Right atrium auricular region (tissue), 2 donors: ENCODE results near the gene ENTHD1. TPM values are rescaled to one million over a fixed set of nuclear protein-coding genes. Genes with fewer than 3 reads are reported as not detected.

Source experiments
- DNase-seq: peaks from one replicate; pipeline ENCODE4 v3.0.0-alpha.2; 2019; ENCODE audit warnings: low spot score
- H3K27ac ChIP-seq, 2 donors: fragments of 200-600 bp; sonication (generic); 1 replicate in 1 of 2; 2 replicates in 1 of 2; pipeline ENCODE4 v1.5.1; 2016 to 2019
- H3K27me3 ChIP-seq, 2 donors: fragments of 200-600 bp; sonication (generic); one replicate each; pipeline versions ENCODE4 v1.5.1 to v1.6.0; 2017 to 2019
- H3K36me3 ChIP-seq: fragments of 200-600 bp; sonication (generic); one replicate; pipeline ENCODE4 v1.5.1; 2016
- H3K4me1 ChIP-seq, 2 donors: fragments of 200-600 bp; sonication (generic); one replicate each; pipeline versions ENCODE4 v1.5.1 to v1.6.0; 2017 to 2019
- H3K4me3 ChIP-seq, 2 donors: fragments of 200-600 bp; sonication (generic); 1 replicate in 1 of 2; 2 replicates in 1 of 2; pipeline ENCODE4 v1.5.1; 2017 to 2019; ENCODE audit warnings: mild to moderate bottlenecking in 1 of 2, moderate library complexity in 1 of 2
- H3K9me3 ChIP-seq, 2 donors: fragments of 200-600 bp; sonication (generic); one replicate each; pipeline ENCODE4 v1.5.1; 2019
- total RNA-seq, 2 donors: library from RNA; depleted of rRNA; stranded (reverse); fragments of >200 nt; gene quantifications; one replicate each; pipeline ENCODE4 v1.1.0, GENCODE V29; 2016
- TF ChIP-seq, protein P1 (sequence below), 2 donors: fragments of 200-600 bp; sonication (generic); IDR thresholded peaks; one replicate each; pipeline ENCODE4 v1.5.1; 2019; ENCODE audit warnings: antibody characterized with exemption in 2 of 2

The ENTHD1 gene
- total RNA-seq, 2 donors from 2014 or later, result not detected

DNA sequence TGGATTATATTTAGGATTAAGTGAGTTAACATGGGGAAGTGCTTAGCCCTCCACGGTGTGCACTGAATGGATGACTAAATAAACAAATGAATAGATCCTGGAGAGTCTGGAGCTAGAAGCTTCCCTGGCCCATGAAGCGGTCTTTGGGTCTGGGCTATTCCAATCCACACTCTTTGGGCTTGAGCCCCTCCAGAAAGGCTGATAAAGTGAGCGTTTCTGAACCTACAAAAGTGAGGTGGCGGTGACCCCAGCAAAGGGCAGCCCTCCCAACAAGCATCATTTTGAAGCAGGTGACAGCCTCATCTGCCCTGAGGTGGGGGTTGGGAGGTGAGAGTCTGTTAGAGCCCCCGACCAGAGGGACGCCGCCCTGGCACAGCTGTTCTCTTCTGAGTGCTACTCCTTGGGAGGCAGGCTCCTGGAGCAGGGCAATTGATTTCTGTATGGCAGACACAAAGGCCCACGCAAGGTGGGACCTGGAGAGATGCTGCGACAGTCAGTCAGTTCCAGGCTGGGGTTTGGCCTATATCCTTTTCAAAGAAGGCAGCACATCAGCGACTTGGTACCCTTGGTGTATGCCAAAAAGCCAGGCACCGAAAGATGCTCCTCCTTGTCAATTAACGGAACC, 165.2 kb downstream of the ENTHD1 start:
- DNase-seq, result no peak
- TF ChIP-seq, protein P1, sequence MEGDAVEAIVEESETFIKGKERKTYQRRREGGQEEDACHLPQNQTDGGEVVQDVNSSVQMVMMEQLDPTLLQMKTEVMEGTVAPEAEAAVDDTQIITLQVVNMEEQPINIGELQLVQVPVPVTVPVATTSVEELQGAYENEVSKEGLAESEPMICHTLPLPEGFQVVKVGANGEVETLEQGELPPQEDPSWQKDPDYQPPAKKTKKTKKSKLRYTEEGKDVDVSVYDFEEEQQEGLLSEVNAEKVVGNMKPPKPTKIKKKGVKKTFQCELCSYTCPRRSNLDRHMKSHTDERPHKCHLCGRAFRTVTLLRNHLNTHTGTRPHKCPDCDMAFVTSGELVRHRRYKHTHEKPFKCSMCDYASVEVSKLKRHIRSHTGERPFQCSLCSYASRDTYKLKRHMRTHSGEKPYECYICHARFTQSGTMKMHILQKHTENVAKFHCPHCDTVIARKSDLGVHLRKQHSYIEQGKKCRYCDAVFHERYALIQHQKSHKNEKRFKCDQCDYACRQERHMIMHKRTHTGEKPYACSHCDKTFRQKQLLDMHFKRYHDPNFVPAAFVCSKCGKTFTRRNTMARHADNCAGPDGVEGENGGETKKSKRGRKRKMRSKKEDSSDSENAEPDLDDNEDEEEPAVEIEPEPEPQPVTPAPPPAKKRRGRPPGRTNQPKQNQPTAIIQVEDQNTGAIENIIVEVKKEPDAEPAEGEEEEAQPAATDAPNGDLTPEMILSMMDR (IDR thresholded peaks at IDR 0.05), result no peak
- H3K27me3 ChIP-seq, result peaks cover 0 to 4% of the 10 kb centered on the region in 2 donors

DNA sequence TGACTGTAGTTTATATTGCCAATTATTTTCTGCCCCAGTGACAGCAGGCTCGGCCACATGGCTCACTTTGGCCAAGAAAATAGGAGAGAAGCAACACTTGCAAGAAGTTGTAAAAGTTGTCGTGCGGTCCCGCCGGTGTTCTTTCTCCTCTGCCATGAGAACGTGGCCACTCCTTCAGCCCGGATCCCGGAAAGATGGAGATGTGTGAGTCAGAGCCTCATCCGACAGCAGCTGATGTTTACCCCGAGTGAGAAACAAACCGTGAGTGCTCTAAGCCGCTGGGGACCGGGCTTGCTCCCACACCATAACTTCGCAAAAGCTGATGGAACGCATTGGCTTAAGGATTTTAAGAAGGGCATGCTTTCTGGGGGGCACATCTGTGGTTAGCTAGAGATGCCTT, 166.0 kb downstream of the ENTHD1 start:
- Histone ChIP-seq H3K27me3 (peaks cover 0 to 4% of the 10 kb centered on the region in 2 donors), H3K9me3 (no peaks in the 10 kb centered on the region), H3K27ac (no peak overlapping the region), H3K4me3 (no peak overlapping the region), H3K36me3 (no peaks in the 10 kb centered on the region), H3K4me1 (no peaks in the 10 kb centered on the region)
- no peak for DNase-seq
- TF ChIP-seq, protein P1 (IDR thresholded peaks at IDR 0.05), result no peak

More for the DNA sequence above, 165.2 kb downstream of the ENTHD1 start:
- no peaks in the 10 kb centered on the region for H3K4me1 ChIP-seq
- no peaks in the 10 kb centered on the region for H3K9me3 ChIP-seq
- no peak overlapping the region for H3K27ac ChIP-seq
- H3K4me3 ChIP-seq, result no peak overlapping the region
- no peaks in the 10 kb centered on the region for H3K36me3 ChIP-seq

DNA sequence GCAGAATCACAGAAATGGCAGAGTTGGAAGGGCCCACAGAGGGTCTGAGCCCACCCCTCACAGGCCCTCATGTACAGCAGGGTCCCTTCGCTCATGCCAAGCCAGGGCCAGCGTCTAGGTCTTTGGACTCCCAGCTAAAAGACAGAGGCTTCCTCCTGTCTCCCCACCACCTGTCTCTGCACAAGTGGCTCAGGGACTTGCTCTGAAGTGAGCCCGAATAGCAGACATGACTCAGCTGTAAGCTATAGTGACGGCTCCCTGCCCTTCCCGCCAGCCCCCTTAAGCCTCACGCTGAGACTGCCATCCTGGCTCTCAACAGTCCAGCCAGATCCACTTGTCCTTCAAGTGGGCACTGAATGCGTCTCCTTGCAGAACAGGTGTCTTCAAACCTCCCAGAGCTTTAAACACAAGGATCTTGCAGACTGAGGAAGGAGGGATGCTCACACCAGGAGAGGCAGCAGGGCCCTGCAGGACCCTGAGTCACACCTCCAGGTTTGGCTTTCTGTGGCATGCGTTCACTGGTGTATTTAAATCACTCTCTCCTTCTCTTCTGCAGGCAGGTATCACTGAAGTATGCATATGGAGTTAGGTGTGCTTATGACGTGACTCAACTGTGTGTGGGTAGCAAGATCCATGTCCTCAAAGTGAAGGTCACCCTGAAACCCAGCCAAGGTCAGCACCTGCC, 168.1 kb downstream of the ENTHD1 start:
- H3K27ac ChIP-seq, result no peak overlapping the region
- H3K4me1 ChIP-seq, result no peaks in the 10 kb centered on the region
- H3K27me3 ChIP-seq, result peaks cover 0 to 4% of the 10 kb centered on the region in 2 donors
- H3K4me3 ChIP-seq, result no peak overlapping the region
- TF ChIP-seq, protein P1 (IDR thresholded peaks at IDR 0.05), result no peak
- no peaks in the 10 kb centered on the region for H3K36me3 ChIP-seq
- no peaks in the 10 kb centered on the region for H3K9me3 ChIP-seq
- no peak for DNase-seq

DNA sequence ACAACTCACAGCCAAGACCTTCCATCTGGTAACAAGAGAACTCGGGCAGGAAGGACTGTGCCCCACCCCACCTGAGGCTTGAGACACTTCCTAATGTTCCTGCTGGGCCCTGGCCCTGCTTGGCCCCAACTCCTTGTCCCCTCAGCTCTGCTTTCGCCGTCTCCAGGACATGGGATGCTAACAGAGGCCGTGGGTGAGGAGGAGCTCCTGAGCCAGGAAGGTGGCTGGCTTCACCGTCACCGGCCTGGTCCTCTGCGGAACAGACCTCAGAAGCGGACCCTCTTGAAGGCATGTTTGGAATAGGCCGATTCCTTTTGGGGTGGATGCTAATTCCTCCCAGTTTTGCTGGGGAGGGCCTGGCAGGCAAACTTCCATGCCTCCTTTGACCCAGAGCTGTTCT, 168.7 kb downstream of the ENTHD1 start:
- Histone ChIP-seq H3K4me3 (no peak overlapping the region), H3K27ac (no peak overlapping the region), H3K9me3 (no peaks in the 10 kb centered on the region), H3K4me1 (no peaks in the 10 kb centered on the region), H3K27me3 (peaks cover 0 to 4% of the 10 kb centered on the region in 2 donors), H3K36me3 (no peaks in the 10 kb centered on the region)
- DNase-seq, result no peak
- TF ChIP-seq, protein P1 (IDR thresholded peaks at IDR 0.05), result no peak

DNA sequence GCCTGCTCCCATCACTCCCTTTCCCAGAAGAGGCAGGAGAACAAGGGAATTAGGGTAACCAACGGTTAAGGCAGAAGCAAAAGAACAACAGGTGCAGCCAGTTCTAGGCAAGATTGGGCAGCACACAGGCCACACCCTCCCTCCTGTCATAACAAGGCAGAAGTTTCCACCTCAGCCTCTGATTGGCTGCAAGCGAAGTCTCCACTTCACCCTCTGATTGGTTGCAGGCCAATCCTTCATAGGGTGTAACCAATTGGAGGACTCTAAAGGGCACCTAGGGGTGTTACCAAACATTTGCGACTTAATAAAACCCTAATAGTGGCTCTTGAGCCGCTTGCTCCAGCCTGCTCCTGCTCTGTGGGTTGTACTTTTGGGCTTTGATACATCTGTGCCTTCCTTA, 169.2 kb downstream of the ENTHD1 start:
- no peak overlapping the region for H3K4me3 ChIP-seq
- no peak overlapping the region for H3K27ac ChIP-seq
- no peaks in the 10 kb centered on the region for H3K36me3 ChIP-seq
- no peaks in the 10 kb centered on the region for H3K4me1 ChIP-seq
- H3K9me3 ChIP-seq, result no peaks in the 10 kb centered on the region
- DNase-seq, result no peak
- H3K27me3 ChIP-seq, result peaks cover 0 to 4% of the 10 kb centered on the region in 2 donors
- TF ChIP-seq, protein P1 (IDR thresholded peaks at IDR 0.05), result no peak
